ENCODE measurements around the gene LGSN.
"Not testable (repeated sequence)": the region's sequence is repeated elsewhere in the genome, so short reads cannot be mapped to it uniquely, and the experiment has no call there.

The LGSN gene

DNA sequence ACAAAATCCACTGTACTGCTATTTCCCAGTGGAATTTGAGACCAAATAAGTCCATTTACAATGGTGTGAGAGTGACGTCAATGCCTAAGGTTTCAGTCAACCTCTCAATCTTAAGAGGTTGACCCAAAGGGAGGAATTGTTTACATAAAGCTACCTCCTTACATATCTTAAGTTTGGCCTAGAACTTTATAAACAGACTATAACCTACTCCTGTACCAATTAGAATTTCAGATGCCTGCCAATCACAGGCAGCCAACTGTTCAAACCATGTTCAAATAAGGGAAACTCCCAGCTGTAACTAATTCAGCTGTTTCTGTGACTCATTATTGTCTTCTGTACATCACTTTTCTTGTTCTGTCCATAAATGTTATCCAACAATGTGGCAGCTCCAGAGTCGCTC lies 14.5 kb downstream of the LGSN start:
- DNase-seq: no peak

DNA sequence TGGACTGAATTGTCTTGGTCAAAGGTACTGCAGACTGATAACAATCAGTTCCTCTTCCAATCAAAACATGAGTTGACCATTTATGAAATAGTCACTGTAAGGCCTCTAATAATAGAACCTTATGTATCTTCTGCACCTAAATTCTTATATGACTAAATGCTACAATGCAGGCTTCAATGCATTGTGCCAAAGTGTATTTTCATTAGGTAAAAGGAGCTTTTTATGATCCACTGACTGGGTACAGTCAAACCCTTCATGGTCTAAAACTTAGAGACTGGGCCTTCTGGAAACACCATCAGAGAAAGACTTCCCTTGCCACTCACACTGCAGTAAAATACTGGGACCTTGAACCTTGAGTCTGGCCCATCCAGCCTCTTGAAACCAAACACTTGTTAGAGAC lies 16.3 kb downstream of the LGSN start:
- DNase-seq: no peak

DNA sequence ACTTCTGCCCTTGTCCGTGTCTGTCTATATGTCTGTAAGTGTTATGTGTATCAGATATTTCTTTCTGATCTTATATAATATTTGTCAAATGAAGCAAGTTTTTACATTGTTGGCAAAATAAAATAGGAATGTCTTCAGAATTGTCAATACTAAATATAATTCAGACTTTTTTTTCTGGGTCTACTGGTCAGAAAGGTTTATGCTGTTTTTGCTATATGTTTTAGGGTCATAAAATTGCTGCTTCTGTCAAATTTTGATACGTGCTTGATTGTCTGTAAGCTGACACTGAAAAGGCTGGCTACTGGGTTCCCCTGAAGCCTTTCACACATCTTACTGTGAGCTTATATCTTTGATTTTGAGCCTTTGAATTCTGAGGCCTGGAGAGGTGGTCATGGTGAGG lies 20.1 kb downstream of the LGSN start:
- DNase-seq: no peak

DNA sequence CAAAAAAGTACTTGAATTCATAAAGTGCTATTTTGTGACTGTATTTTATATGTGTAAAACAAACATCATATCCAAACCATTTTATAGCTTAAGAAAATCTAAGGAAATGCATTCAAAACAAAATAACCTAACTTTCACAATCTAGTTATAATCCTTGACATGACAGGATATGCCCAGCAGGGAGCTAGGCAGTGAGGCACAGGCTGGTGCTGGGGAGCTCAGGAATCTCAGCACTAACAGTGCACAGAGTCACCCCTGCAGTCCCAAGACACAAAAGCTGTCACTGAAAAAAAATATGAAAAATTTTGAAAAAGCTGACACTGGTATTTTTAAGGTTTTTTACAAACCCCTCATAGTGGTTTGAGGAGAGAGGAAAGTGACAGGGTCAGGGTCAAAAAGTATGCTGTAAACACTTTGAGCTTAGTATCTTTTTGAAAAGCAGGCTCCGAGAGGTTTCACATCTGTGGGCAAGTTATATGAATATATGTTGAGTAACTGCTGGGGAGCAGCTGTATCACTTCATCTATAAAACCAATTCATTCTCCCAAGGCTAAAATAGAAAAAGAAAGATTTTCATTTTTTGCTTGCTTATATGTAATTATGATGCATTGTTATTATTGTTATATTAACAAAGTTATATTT lies 24.1 kb downstream of the LGSN start:
- DNase-seq: no peak

DNA sequence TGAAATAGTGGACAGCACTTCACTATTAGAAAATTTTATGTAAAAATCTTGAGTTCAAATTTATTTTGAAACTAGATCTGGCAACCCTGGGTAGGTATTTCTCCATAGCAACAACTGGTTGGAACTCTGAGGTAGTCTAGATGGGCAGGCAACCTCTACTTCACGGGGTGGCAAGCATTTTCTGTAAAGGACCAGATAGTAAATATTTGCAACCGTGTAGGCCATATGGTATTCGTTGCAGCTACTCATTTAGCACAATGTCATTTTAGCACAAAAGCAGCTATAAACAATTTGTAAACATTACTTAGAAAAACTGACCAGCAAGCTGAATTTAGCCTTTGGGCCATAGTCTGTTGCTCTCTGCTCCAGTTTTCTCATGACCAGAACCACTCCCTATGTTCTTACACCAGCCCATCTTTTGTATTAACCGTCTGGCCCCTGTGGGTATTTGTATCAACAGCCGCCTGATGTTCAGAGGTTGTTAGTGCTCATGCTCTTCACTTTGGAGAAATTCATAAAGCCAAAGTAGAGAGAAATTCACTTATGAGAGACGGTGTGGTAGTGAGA lies 29.2 kb downstream of the LGSN start:
- DNase-seq: no peak

DNA sequence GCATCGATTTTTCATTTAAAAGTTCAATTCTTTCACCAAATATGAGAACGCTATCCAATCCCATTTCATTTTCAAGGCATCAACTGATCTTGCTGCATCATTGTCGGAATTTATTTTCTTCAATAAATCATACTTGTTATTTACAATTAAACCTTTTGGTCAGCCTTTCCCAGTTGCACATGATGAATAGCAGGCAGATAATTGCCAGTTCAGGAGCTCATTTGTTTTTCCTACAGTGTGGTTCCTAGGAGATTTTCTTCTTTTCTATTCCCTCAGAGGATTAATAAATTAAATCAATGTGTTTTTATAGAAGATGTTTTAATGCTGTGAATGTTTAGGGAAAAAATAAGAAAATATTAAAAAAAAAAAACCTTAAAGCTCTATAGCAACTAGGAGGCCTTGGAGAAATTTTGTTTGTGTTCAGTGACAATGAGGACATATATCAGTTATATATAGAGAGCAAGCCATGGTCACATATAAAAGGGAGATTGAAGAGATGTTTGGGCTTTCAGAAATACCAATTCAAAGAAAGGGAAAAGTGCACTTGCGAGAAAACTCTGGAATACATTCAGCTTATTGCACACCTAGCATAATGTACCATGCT lies 30.4 kb downstream of the LGSN start:
- DNase-seq: no peak

DNA sequence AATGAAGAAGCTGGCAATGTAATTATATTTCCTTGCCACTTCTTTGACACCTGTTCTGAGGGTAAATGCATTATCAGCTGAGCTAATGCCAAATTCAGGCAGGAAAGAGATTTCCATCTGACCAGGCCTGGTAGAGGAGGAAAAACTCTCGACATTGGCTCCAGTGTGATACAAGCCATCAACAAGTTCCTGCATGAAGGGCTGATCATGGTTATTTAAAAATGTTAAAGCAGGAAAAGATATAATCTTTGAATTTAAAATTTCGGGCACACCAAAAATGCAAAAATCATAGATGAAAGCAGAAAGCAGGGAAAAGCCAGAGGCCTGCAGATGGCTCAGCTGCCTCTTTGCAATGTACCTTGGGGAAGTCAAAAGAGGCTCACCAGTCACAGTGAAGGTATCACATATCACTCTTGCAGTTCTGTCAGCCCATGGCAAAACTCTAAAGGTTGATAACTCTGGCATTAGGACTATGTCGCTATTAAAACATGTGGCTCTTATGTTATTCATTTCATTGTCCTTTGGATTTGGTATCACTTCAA lies 39.1 kb downstream of the LGSN start:
- no peak for DNase-seq

DNA sequence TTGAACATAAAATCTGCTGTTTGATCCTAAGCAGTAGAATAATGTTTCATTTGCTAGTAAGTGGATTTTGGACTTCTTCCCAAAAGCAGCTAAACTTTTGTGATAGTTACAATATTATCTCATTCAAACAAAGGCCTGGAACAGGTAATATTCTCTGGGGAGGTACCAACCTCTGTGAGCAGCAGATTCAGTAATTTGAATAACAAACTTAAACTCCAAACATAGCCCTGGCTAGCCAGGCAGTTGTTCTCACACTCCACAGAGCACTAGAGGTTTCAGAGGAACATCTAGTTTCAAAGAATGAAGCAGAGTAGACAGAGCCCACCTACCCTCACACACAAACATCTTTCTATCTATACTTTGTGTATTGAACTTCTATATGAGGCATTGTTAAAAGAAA lies 40.9 kb downstream of the LGSN start:
- DNase-seq: no peak

DNA sequence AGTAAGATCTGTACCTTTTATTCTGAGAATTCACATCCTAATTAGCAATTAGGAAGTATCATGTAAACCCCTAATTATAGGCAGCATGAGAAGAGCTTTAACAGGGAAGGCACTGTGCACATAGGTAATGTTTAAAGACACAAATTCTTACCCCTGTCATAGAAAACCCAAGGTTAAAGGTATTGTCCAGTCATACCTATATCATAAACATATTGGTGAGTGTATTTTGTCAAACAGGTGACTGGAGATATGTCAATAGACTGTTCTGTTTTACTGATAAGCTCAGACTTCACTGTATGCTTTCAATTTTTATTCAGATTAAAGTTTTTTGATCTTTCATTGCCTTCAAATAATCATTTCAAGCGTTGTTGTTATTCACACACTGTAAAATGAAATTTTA lies 43.8 kb downstream of the LGSN start:
- DNase-seq: no peak

DNA sequence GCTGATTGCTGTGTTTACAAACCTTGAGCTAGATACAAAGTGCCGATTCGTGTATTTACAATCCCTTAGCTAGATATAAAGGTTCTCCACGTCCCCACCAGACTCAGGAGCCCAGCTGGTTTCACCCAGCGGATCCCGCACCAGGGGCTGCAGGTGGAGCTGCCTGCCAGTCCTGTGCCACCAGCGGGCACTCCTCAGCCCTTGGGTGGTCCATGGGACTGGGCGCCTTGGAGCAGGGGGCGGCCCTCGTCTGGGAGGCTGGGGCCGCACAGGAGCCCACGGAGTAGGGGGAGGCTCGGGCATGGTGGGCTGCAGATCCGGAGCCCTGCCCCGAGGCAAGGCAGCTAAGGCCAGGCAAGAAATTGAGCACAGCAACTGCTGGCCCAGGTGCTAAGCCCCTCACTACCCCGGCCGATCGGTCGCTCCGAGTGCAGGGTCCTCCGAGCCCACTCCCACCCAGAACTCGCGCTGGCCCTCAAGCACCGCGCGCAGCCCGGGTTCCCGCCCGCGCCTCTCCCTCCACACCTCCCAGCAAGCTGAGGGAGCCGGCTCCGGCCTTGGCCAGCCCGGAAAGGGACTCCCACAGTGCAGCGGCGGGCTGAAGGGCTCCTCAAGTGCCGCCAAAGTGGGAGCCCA lies 44.9 kb downstream of the LGSN start:
- not testable (repeated sequence) for DNase-seq

DNA sequence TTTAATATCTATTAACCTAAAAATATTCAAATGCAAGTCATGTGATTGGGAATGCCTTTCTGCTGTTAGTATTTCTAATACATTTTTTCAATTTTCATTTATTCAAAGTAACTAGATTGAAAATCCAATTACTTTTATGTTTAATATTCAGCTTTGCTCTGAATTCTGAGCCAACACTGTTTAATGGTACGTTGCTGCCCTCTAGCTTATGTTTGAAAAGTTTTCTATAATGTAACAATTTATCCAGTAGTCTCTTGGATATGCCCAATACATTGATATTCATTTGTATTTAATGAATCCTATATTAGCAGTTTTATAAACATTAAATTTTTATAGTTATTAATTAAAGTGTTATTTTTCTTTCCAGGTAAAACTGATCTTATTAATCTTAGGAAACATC lies 47.4 kb downstream of the LGSN start:
- no peak for DNase-seq

DNA sequence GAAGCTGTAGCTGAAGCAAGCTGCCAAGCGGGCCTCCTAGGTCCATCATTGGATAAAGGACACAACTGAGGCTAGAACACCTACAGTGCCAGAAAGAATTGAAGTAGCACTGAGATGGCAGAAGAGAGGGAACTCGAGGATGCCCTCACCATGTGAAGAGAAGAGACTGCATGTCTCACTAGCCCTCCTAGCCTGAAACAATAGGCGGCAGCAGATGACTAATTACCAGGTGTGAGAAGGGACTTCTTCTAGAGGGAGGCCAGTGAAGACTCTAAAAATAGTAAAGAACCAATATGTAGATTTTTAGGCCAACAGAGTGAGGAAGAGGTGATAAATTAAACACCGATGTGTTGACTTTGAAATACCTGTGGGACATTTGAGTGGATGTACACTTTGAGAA lies 50.3 kb downstream of the LGSN start:
- DNase-seq: no peak

DNA sequence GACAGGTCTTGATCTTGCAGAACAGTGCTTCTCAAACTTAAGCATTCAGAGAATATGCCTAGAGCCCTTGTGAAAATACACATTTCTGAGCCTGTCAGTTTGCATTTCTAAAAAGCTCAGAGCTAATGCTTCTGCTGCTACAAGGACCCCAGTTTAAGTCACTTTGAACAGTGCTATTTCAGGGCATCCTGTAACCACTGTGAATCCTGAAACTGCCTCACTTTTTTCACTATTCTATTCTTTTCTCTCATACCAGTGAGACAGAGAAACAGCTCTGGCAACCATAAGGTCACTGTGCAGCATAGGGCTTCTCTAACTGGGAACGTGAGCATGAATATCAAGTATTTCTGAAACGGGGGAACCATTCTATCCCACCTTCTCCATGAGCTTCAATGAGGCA lies 51.2 kb downstream of the LGSN start:
- DNase-seq: no peak

DNA sequence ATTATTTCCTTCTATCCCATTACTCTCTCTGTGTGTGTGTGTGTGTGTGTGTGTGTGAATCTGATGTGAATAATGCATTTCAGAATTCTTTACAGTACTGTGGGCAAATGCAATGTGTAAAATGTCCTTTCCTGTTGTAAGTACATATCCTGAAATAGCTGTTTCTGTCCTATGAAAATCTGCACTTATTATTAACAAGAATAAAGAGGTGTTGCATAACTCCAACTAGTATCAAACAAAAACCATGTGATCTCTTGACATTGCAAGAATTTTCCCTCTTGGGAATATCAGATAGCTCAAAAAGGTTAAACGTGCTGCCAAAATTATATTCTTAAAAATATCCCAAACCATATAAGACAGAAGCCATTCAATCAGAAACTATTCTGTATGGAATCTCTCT lies 52.0 kb downstream of the LGSN start:
- DNase-seq: no peak

DNA sequence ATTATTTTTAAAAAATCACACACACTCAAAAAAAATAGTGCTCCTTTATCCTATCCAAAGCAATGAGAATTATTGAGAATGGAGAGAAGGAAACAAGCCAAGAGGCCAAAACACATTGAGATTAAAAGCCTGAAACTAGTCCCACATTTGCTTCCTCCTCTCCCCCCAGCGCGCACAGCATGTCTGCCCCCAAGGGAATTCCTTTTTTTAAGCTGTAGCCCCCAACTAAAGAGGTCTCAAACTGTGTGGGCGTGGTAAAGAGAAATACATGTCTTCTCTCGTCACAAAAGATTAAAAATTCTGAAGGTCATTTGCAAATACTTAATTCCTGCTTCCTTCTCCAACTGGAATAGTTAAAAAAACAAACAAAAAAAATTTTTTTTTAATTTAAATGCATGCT lies 52.7 kb downstream of the LGSN start:
- DNase-seq: no peak

DNA sequence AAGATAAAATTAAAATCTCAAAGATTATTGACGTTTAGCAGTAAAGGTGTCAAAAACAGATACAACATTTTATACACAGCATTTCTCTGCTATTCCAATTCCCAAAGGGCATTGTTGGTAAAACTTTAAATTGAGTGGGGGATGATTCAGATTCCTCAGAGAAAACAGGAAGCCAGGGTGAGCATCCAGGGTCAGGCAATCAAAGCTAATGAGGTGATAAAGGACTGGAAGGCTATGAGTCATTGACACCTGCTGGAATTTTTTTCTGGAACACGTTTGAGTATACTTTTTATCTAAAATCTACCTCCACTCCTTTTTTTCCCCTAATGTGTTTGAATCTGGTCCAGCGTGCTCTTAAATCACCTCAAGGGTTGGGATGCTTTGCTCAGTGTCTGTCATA lies 56.3 kb downstream of the LGSN start:
- DNase-seq: no peak

DNA sequence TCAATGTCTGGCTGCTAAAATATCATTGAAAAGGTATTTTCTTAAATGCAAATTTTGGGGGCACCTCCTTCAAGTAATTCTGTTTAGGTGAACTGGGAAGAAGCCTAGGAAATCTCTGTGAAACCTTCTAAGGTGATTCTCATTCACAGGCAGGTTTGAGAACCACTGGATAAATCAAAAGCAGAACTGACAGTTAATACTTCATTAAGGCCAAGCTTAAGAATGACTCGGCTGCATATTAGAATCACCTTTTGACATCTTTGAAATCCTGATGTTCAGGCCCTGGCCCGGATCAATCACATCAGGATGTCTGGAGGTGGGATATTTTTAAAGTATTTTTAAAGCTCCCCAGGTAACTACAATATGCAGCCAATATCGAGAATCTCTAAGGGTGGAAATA lies 58.0 kb downstream of the LGSN start:
- no peak for DNase-seq

DNA sequence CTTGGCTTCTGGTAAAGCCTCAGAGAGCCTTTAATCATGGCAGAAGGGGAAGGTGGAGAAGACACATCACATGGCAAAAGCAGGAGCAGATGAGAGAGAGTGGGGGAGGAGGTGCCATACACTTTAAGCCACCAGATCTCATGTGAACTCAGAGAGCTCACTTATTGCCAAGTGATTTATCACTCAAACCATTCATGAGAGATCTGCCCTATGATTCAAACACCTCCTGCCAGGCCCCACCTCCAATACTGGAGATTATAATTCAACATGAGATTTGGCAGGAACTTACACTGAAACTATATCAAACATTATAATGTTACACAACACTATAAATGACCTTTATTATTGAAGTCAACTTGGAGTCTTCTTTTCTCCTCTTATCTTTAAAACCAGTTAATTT lies 60.6 kb downstream of the LGSN start:
- no peak for DNase-seq

DNA sequence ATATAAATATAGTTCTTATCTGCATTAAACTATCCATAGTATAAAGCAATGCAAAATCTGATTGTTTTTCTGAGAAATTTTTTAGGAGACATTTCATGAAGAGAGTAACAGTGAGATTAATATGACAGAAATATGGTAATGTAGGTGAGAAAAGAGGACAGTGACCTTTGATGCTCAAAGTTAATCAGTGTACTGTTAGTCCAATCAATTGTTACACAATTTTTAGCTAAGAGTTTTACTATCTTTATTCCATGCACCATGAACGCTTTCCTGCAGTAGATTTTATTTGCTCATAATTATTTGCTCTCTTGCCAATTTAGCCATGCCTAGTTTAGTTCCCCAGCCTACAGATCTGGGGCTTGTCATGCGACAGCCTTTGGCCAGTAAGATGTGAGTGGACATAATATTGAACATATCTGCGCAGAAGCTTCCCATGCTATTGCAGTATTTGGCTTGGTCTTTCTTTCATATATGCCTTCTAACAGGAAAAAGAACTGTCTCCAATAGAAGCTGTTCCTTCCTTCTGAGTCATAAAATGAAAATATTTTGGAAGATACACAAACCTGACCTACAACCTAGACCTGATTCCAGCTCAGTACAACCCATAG lies 69.8 kb downstream of the LGSN start:
- no peak for DNase-seq

DNA sequence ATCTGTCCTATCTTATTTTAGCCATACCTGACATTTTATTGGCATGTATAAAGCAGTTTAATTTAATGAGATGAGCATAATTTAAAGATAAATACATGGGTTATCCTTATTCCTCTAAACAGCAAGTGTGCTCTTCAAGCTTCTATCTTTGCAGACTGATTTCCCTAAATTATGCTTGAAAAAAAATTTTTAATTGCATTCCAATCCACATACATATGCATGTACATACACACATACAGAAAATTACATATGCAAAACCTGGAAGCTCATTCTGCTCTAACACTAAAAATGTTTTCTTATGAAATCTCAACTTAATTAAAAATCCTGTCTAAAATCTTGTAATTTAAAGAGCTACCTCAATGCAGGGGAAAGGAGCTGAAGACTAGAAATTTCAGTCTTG lies 73.2 kb downstream of the LGSN start:
- DNase-seq: no peak

DNA sequence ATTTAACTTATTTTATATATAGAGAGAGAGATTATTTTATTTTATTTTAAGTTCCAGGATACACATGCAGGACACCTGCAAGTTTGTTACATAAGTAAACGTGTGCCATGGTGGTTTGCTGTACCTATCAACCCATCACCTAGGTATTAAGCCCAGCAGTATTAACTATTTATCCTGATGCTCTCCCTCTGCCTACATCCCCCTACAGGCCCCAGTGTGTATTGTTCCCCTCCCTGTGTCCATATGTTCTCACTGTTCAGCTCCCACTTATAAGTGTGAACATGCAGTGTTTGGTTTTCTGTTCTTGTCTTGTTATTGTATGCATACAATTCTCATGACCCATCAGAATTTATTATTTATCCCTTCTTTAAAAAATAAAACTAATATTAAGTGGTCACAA lies 73.9 kb downstream of the LGSN start:
- no peak for DNase-seq

DNA sequence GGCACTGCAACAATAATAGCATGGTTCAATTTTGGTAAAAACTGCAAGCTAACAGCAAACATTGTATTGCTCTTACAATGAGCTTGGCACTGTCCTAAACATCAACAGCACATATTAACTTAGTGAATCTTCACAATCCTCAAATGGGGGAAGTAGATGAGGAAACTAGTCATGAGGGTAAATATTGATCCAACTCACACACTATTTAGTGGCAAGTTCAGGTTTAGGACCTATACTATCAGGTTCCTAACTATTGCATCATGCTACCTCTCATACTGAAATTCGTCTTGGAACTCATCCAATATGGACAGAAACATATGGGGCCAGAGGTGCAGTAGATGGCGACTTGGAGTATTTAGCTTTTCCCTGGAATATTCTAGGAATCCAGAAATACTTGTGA lies 74.4 kb downstream of the LGSN start:
- DNase-seq: no peak

DNA sequence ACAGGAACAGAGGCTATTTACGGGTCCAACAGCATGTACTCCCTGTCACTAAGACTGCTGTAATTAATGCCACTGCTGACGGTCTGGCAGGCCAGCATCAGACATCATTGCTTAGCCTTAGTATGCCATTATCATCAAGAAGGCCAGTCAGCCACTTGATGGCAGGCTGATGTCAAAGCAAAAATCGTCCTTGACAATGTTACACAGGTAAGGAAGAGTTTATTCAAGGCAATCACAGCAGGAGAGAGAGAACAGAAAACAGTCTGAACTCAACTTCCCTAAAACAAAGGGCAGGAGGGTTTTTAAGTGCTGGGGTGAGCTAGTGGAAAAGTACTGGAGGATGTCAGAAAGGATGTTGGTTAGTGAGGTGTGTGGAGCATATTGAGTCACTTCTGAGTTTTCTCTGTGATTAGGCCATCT lies 83.4 kb downstream of the LGSN start:
- no peak for DNase-seq

DNA sequence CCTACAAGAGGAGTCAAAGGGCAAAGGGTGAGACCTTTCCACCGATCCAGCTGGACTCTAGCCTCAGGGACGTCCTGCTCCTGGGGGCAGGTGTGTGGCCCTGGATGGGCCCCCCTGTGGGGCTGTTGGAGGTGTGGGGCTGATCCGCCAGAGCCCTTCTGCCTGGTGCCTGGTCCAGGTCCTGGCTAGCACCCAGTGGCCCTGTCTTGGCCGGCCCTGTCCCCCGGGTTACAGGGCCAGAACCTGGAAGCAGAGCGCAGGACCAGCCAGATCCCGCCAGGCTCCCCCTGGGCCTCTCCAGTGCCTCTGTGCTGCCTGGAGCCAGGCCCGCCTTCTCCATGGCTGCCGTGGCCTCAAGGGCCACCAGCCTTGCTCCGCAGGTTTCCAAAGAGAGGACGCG lies 89.3 kb downstream of the LGSN start:
- not testable (repeated sequence) for DNase-seq
